Gastroesophageal sphincter (tissue), 4 donors: ENCODE data around the gene ERCC1. TPM values are rescaled to one million over a fixed set of nuclear protein-coding genes. Genes with fewer than 3 reads are reported as not detected.

ENCODE experiments used
- ATAC-seq: fragments of 150-250 bp; one replicate; pipeline ENCODE4 v1.9.1; 2016; ENCODE audit warnings: mild to moderate bottlenecking, moderate library complexity
- H3K27ac ChIP-seq, 4 donors: fragments of 200-600 bp; sonication (generic) in 3 of 4; 1 replicate in 3 of 4; 2 replicates in 1 of 4; pipeline ENCODE4 v1.5.1; 2016 to 2019
- H3K27me3 ChIP-seq: fragments of 200-600 bp; sonication (generic); one replicate; pipeline ENCODE4 v1.5.1; 2019
- H3K36me3 ChIP-seq, 2 donors: fragments of 200-600 bp; sonication (generic); one replicate each; pipeline ENCODE4 v1.5.1; 2019; ENCODE audit warnings: control low read depth in 1 of 2
- H3K4me1 ChIP-seq, 3 donors: fragments of 200-600 bp; sonication (generic); 1 replicate in 2 of 3; 2 replicates in 1 of 3; pipeline ENCODE4 v1.5.1; 2016 to 2019; ENCODE audit warnings: control low read depth in 2 of 3
- H3K4me3 ChIP-seq, 2 donors: fragments of 200-600 bp; sonication (generic); one replicate each; pipeline ENCODE4 v1.5.1; 2019; ENCODE audit warnings: mild to moderate bottlenecking in 1 of 2, moderate library complexity in 1 of 2
- H3K9me3 ChIP-seq, 3 donors: fragments of 200-600 bp; sonication (generic); one replicate each; pipeline ENCODE4 v1.5.1; 2017 to 2019; ENCODE audit warnings: control low read depth in 2 of 3
- EP300 ChIP-seq: sonication (generic); formaldehyde crosslinking; IDR thresholded peaks from one replicate; pipeline ENCODE4 v1.6.1; 2017; ENCODE audit warnings: antibody characterized with exemption, mild to moderate bottlenecking
- POLR2A ChIP-seq, 2 donors: fragments of 450-650 bp; IDR thresholded peaks; one replicate each; pipeline ENCODE4 v1.6.1; 2017; ENCODE audit warnings: antibody characterized with exemption in 2 of 2, mild to moderate bottlenecking in 2 of 2, moderate library complexity in 1 of 2
- POLR2AphosphoS5 ChIP-seq: sonication (generic); formaldehyde crosslinking; IDR thresholded peaks from one replicate; pipeline ENCODE4 v1.6.1; 2017; ENCODE audit warnings: antibody characterized with exemption
- WGBS, 2 donors: methylation state at CpG; one replicate each; pipeline ENCODE4 v1.1.5; 2018; ENCODE audit warnings: low coverage in 1 of 2; 5-methylcytosine and 5-hydroxymethylcytosine counted together
- total RNA-seq, 4 donors: library from RNA; depleted of rRNA; stranded (reverse); fragments of >200 nt; gene quantifications; one replicate each; pipeline ENCODE4 v1.1.0, GENCODE V29; 2016
- TF ChIP-seq, protein P1 (sequence below), 4 experiments: fragments of 200-600 bp in 2 of 4; fragments of 450-650 bp in 2 of 4; sonication (generic) in 1 of 4; IDR thresholded peaks; one replicate each; pipeline ENCODE4 v1.5.1; 2017 to 2019; ENCODE audit warnings: antibody characterized with exemption in 4 of 4, mild to moderate bottlenecking in 2 of 4, moderate library complexity in 2 of 4

Gene ERCC1
- total RNA-seq, 4 donors from 2014 or later: 52.7 to 84.6 (median 68.4) TPM

GRCh38 chr19:45405435-45406225 lies 18.1 kb downstream of the ERCC1 start:
- Histone ChIP-seq H3K9me3 (no peaks in the 10 kb centered on the region), H3K27ac (peak overlapping the region; percentile 69 to 97 (median 93)), H3K27me3 (peaks cover 23% of the 10 kb centered on the region), H3K4me3 (peak overlapping the region; percentile 62 to 77), H3K4me1 (peaks cover 0 to 57% (median 15%) of the 10 kb centered on the region in 3 donors), H3K36me3 (peaks cover 0 to 17% of the 10 kb centered on the region in 2 donors)
- 0 to 6% methylated on average over 5 to 6 of the region's 48 CpGs for WGBS, 2 donors
- peak; percentile 85 for ATAC-seq
- TF ChIP-seq POLR2A (IDR thresholded peaks at IDR 0.05) (no peak), POLR2AphosphoS5 (peak; percentile 64)
- TF ChIP-seq, protein P1, sequence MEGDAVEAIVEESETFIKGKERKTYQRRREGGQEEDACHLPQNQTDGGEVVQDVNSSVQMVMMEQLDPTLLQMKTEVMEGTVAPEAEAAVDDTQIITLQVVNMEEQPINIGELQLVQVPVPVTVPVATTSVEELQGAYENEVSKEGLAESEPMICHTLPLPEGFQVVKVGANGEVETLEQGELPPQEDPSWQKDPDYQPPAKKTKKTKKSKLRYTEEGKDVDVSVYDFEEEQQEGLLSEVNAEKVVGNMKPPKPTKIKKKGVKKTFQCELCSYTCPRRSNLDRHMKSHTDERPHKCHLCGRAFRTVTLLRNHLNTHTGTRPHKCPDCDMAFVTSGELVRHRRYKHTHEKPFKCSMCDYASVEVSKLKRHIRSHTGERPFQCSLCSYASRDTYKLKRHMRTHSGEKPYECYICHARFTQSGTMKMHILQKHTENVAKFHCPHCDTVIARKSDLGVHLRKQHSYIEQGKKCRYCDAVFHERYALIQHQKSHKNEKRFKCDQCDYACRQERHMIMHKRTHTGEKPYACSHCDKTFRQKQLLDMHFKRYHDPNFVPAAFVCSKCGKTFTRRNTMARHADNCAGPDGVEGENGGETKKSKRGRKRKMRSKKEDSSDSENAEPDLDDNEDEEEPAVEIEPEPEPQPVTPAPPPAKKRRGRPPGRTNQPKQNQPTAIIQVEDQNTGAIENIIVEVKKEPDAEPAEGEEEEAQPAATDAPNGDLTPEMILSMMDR (IDR thresholded peaks at IDR 0.05): no peak

- Histone ChIP-seq H3K4me1 (peaks cover 0 to 57% (median 15%) of the 10 kb centered on the region in 3 donors), H3K27ac (peak within 1 kb of the TSS; percentile 69 to 97 (median 93)), H3K36me3 (peaks cover 0 to 17% of the 10 kb centered on the region in 2 donors), H3K4me3 (peak within 1 kb of the TSS; percentile 62 to 77), H3K27me3 (peaks cover 23% of the 10 kb centered on the region), H3K9me3 (no peaks in the 10 kb centered on the region)
- WGBS, 2 donors: 0 to 56% methylated on average over 3 to 4 of the region's 46 CpGs
- TF ChIP-seq EP300 (no peak), POLR2AphosphoS5 (no peak), POLR2A (IDR thresholded peaks at IDR 0.05) (no peak)
- TF ChIP-seq, protein P1 (IDR thresholded peaks at IDR 0.05): no peak
- ATAC-seq: peak; percentile 55
Measured at GRCh38 chr19:45404557-45405434, 18.9 kb downstream of the ERCC1 start, which contains the start of gene PPP1R13L. PPP1R13L (minus strand) TSS chr19:45405069; CDS start chr19:45398318, 6,751 bp downstream.

DNA sequence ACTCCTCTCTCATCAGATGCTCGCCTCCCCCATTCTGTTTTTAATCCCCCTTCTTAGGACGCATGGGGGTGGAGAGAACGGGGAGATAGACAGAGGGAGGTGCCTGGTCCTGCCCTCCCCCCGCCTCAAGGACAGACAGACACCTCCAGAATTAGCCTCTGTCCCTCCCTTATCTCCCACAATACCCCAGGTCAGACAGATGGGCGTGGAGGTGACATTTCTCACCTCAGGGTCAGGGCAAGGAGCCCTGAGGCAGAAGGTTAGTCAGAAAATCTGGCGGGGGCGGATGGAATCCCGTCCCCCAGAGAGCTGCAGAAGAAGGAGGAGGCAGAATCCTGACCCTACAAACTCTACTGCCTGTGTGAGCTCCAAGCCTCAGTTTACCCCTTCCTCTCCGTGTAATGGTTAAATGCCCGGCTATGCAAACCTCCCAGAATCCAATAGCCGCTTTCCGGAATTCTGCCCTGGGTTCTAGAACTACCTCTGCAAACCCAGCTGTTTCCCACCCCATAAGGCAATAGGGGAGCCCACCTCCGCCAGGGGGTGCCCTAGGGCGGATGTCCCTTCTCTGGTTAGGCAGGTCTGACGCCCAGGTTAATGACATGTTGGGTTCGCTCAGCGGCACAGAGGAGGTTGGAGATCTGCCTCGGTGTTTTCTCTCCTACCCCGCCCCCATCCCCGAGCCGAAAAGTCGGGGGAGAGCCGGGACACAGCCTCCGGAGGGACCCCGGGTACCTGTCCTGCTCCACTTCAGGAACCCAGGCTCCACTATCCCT lies 19.7 kb downstream of the ERCC1 start:
- peaks cover 0 to 59% (median 15%) of the 10 kb centered on the region in 3 donors for H3K4me1 ChIP-seq
- peaks cover 0 to 11% of the 10 kb centered on the region in 2 donors for H3K36me3 ChIP-seq
- ATAC-seq: no peak

DNA sequence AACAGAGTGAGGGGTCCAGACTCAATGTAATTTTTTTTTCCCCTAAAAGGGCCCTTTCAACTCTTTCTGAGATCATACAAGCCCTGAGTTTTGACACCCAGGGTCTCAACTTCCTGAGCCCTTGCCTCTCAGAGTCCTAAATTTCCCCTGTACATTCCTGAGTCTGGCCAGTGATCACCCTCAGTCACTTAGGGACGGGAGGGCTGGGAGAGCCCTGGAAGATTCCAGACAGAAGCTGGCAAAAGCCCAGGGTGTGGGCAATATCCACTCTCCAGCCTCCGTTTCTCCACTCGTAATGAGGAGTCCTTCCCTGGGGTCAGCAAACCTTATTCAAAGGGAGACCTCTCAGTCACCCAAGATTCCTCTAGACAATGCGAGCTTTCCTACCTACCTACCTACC lies 20.4 kb downstream of the ERCC1 start:
- Histone ChIP-seq H3K9me3 (no peaks in the 10 kb centered on the region), H3K4me1 (peaks cover 0 to 66% (median 15%) of the 10 kb centered on the region in 3 donors), H3K36me3 (peaks cover 0 to 4% of the 10 kb centered on the region in 2 donors), H3K27me3 (peaks cover 23% of the 10 kb centered on the region), H3K27ac (no peak overlapping the region), H3K4me3 (no peak overlapping the region)
- TF ChIP-seq, protein P1 (IDR thresholded peaks at IDR 0.05): no peak
- TF ChIP-seq EP300 (no peak), POLR2AphosphoS5 (no peak), POLR2A (IDR thresholded peaks at IDR 0.05) (no peak)
- WGBS, 2 donors: no CpG with 5 or more reads among the region's 4 CpGs
- ATAC-seq: no peak

More for the DNA sequence above, 19.7 kb downstream of the ERCC1 start:
- 52% methylated on average over 6 of the region's 25 CpGs; no CpG with 5 or more reads in 1 of the 2 donors for WGBS, 2 donors
- Histone ChIP-seq H3K9me3 (no peaks in the 10 kb centered on the region), H3K4me3 (peak overlapping the region in 1 of 2 donors; percentile 77), H3K27me3 (peaks cover 23% of the 10 kb centered on the region), H3K27ac (peak overlapping the region in 2 of 4 donors; percentile 92 to 97)
- no peak for TF ChIP-seq EP300
- TF ChIP-seq, protein P1 (IDR thresholded peaks at IDR 0.05): peak in 1 of 4 experiments; percentile 27
